HepG2 (cell line): ENCODE data around the gene PIGV. TPM values are rescaled to one million over a fixed set of nuclear protein-coding genes. Genes with fewer than 3 reads are reported as not detected.

ENCODE experiments used
- ATF6 ChIP-seq: sonication (generic); formaldehyde crosslinking; conservative IDR thresholded peaks from 2 replicates; pipeline ENCODE4 v1.4.0; 2020; ENCODE audit warnings: missing genetic modification reagents
- CAMTA2 ChIP-seq: sonication (generic); formaldehyde crosslinking; IDR thresholded peaks from 2 replicates; pipeline ENCODE4 v1.4.0; 2020; ENCODE audit warnings: mild to moderate bottlenecking, missing genetic modification reagents, borderline replicate concordance
- IRF9 ChIP-seq: sonication (generic); formaldehyde crosslinking; IDR thresholded peaks from 2 replicates; pipeline ENCODE4 v1.8.0; 2022; ENCODE audit warnings: missing genetic modification reagents, mild to moderate bottlenecking, borderline replicate concordance
- ISL2 ChIP-seq: sonication (generic); formaldehyde crosslinking; IDR thresholded peaks from 2 replicates; pipeline ENCODE4 v1.5.0; 2020; ENCODE audit warnings: missing genetic modification reagents
- MTERF4 ChIP-seq: sonication (generic); formaldehyde crosslinking; IDR thresholded peaks from 2 replicates; pipeline ENCODE4 v1.8.0; 2023; ENCODE audit warnings: mild to moderate bottlenecking, missing genetic modification reagents
- RBM39 ChIP-seq: fragments of 200-400 bp; formaldehyde crosslinking; IDR thresholded peaks from one replicate; pipeline ENCODE4 v1.6.1; 2018; ENCODE audit warnings: antibody characterized with exemption, mild to moderate bottlenecking, low read depth, low read length; ENCODE audit not compliant: poor library complexity, severe bottlenecking
- SATB2 ChIP-seq: sonication (generic); formaldehyde crosslinking; IDR thresholded peaks from 2 replicates; pipeline ENCODE4 v1.5.0; 2020; ENCODE audit warnings: missing genetic modification reagents
- YY1 ChIP-seq: IDR thresholded peaks from 2 replicates; pipeline ENCODE4 v1.6.1; 2011; ENCODE audit warnings: low read length, low read depth, moderate library complexity, mild to moderate bottlenecking; ENCODE audit not compliant: insufficient read depth, insufficient replicate concordance
- ZC3H13 ChIP-seq: sonication (generic); formaldehyde crosslinking; IDR thresholded peaks from 2 replicates; pipeline ENCODE4 v1.8.1; 2023; ENCODE audit warnings: mild to moderate bottlenecking, missing genetic modification reagents, moderate library complexity
- ZNF138 ChIP-seq: sonication (generic); formaldehyde crosslinking; IDR thresholded peaks from 2 replicates; pipeline ENCODE4 v1.5.0; 2020; ENCODE audit warnings: mild to moderate bottlenecking, low read depth, missing genetic modification reagents
- ZNF260 ChIP-seq: sonication (generic); formaldehyde crosslinking; IDR thresholded peaks from 2 replicates; pipeline ENCODE4 v1.4.0; 2020; ENCODE audit warnings: missing genetic modification reagents, low read depth, mild to moderate bottlenecking, borderline replicate concordance
- ZNF318 ChIP-seq: sonication (generic); formaldehyde crosslinking; IDR thresholded peaks from 2 replicates; pipeline ENCODE4 v1.4.0; 2020; ENCODE audit warnings: mild to moderate bottlenecking, missing genetic modification reagents
- ZNF597 ChIP-seq: sonication (generic); formaldehyde crosslinking; IDR thresholded peaks from 2 replicates; pipeline ENCODE4 v1.5.0; 2020; ENCODE audit warnings: missing genetic modification reagents
- ZNF616 ChIP-seq: sonication (generic); formaldehyde crosslinking; IDR thresholded peaks from 2 replicates; pipeline ENCODE4 v1.5.0; 2020; ENCODE audit warnings: low read depth, mild to moderate bottlenecking, missing genetic modification reagents
- polyA plus RNA-seq, 8 experiments: library from polyadenylated mRNA; depleted of rRNA in 3 of 8; stranded (reverse) in 7 of 8; unstranded in 1 of 8; fragments of >200 nt; fragmentation: Illumina TruSeq in 4 of 8; extraction: Trizol in 4 of 8; gene quantifications; 2 replicates each; pipeline versions ENCODE4 v1.2.1 to v1.2.3, GENCODE V29; 2011 to 2016; ENCODE audit warnings: low read depth in 4 of 8, missing spikeins in 1 of 8, mixed read lengths in 1 of 8; ENCODE audit not compliant: insufficient read depth in 1 of 8
- total RNA-seq, 5 experiments: library from RNA; depleted of rRNA; stranded (reverse); fragments of >200 nt; fragmentation: Illumina TruSeq; extraction: Trizol; gene quantifications; 2 replicates each; pipeline ENCODE4 v1.2.3, GENCODE V29; 2016; ENCODE audit warnings: low read depth in 1 of 5

The PIGV gene
- total and polyA plus RNA-seq, 2 of the 13 experiments (the other 11 are each of a cell fraction or from before 2014, with no cell fraction given) = 13.5 to 22.7 TPM

- no peak for TF ChIP-seq MTERF4 (CRISPR knock-in tag)
- no peak for TF ChIP-seq ZC3H13 (CRISPR knock-in tag)
- no peak for TF ChIP-seq CAMTA2 (CRISPR knock-in tag)
- TF ChIP-seq YY1 = no peak
- no peak for TF ChIP-seq RBM39
- TF ChIP-seq ZNF318 (CRISPR knock-in tag) = no peak
- no peak for TF ChIP-seq ZNF616
- TF ChIP-seq ISL2 (CRISPR knock-in tag) = no peak; the same call in 1 of the 2 replicates
- TF ChIP-seq ZNF597 (CRISPR knock-in tag) = no peak
- no peak for TF ChIP-seq SATB2 (CRISPR knock-in tag)
- TF ChIP-seq ZNF138 (CRISPR knock-in tag) = no peak
- TF ChIP-seq ZNF260 (CRISPR knock-in tag) = no peak
- TF ChIP-seq IRF9 (CRISPR knock-in tag) = no peak
- no peak for TF ChIP-seq ATF6 (CRISPR knock-in tag)
Measured at GRCh38 chr1:26838474-26839338, 51.0 kb downstream of the PIGV start (continued).
